ENCODE data around the gene ARL14EPL. TPM values are rescaled to one million over a fixed set of nuclear protein-coding genes. Genes with fewer than 3 reads are reported as not detected.
A peak's percentile ranks its signal among the peaks of the same experiment; 100 is the strongest.
"Not testable (repeated sequence)": the region's sequence is repeated elsewhere in the genome, so short reads cannot be mapped to it uniquely, and the experiment has no call there.

ARL14EPL gene
- total RNA-seq, 1 experiment from 2014 or later, result not detected

DNA sequence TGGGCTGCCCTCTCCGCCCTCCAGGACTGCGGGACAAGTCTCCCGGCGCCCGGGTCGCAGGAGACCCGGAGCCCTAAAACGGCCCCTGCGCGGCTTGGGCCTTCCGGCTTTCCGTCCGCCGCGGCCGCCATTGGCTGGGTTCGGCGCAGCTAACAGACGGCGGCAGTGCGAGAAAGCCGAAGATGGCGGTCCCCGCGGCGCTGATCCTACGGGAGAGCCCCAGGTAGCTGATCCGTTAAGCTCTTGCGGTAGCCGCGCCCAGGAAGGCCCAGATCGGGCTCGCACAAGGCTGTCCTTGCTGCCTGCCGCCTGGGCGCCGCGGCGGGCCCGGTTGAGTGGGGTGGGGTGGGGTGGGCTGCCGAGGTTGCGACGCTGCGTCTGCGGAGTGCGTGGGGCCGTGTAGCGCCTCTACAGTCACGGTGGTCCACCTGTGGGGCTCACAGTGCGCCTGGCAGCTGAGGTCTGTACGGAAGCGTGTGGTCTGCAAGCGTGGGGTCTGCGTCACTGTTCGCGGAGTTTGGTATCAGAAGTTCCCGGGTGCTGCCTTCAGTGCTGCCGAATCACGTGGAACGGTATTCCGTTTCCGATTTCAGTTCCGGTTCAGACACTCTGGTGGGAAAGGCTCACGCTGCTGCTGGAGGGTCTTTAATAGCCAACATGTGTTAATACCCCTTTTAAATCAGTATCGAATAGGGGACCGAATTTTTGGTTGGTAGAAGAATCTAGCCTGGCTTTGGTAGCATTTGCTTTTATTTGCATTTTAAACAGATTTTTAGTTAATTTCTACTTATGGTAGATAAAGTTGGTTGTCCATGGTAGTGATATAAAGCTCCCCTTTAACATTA, 52.8 kb downstream of the ARL14EPL start, which contains the start of gene COMMD10:
COMMD10 (plus strand) TSS at position 155 of the 845 bp plus-strand sequence.
- Mint-ChIP-seq H3K4me3 (peak within 1 kb of the TSS; percentile 87), H3K27ac (peak within 1 kb of the TSS; percentile 92), H3K4me1 (peaks cover 19% of the 10 kb centered on the region), H3K27me3 (ENCODE audit: low read depth) (no peaks in the 10 kb centered on the region), H3K36me3 (peaks cover 5% of the 10 kb centered on the region; the same call in 1 of the 2 replicates), H3K9me3 (no peaks in the 10 kb centered on the region)
- ATAC-seq, result peak; percentile 76
- ChIA-PET CTCF (no interaction called here), POLR2A (no interaction called here)
- peak; percentile 82 for DNase-seq (ENCODE audit: low spot score)
- TF ChIP-seq ATF1 (CRISPR knock-in tag; IDR thresholded peaks at IDR 0.05), result 0 out of 2 replicates have a peak, but pooled peaks have one; percentile 52
- 0 out of 2 replicates have a peak, but pooled peaks have one; percentile 18 for TF ChIP-seq CREB1 (CRISPR knock-in tag; IDR thresholded peaks at IDR 0.05)
- TF ChIP-seq SMAD3 (CRISPR knock-in tag; IDR thresholded peaks at IDR 0.05; ENCODE audit: borderline replicate concordance), result peak; percentile 81; the same call in 1 of the 2 replicates
- TF ChIP-seq, protein P1, sequence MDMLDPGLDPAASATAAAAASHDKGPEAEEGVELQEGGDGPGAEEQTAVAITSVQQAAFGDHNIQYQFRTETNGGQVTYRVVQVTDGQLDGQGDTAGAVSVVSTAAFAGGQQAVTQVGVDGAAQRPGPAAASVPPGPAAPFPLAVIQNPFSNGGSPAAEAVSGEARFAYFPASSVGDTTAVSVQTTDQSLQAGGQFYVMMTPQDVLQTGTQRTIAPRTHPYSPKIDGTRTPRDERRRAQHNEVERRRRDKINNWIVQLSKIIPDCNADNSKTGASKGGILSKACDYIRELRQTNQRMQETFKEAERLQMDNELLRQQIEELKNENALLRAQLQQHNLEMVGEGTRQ (CRISPR knock-in tag; IDR thresholded peaks at IDR 0.05), result peak; percentile 87
- TF ChIP-seq, protein P2, sequence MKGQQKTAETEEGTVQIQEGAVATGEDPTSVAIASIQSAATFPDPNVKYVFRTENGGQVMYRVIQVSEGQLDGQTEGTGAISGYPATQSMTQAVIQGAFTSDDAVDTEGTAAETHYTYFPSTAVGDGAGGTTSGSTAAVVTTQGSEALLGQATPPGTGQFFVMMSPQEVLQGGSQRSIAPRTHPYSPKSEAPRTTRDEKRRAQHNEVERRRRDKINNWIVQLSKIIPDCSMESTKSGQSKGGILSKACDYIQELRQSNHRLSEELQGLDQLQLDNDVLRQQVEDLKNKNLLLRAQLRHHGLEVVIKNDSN (CRISPR knock-in tag; IDR thresholded peaks at IDR 0.05), result peak; percentile 83
- peak; percentile 91 for TF ChIP-seq KAT7 (CRISPR knock-in tag; IDR thresholded peaks at IDR 0.05; ENCODE audit: borderline replicate concordance)
- 0 out of 2 replicates have a peak, but pooled peaks have one; percentile 53 for TF ChIP-seq FOXP1 (CRISPR knock-in tag; IDR thresholded peaks at IDR 0.05; ENCODE audit: borderline replicate concordance)
- TF ChIP-seq ESRRA (CRISPR knock-in tag; IDR thresholded peaks at IDR 0.05; ENCODE audit: borderline replicate concordance), result peak; percentile 67; the same call in 1 of the 2 replicates
- peak; percentile 55; the same call in 1 of the 2 replicates for TF ChIP-seq FOXK1 (CRISPR knock-in tag; IDR thresholded peaks at IDR 0.05)
- TF ChIP-seq, protein P3, sequence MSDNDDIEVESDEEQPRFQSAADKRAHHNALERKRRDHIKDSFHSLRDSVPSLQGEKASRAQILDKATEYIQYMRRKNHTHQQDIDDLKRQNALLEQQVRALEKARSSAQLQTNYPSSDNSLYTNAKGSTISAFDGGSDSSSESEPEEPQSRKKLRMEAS (CRISPR knock-in tag; IDR thresholded peaks at IDR 0.05), result peak; percentile 85; the same call in 1 of the 2 replicates
- peak; percentile 2; the same call in 1 of the 2 replicates for TF ChIP-seq MYBL2 (CRISPR knock-in tag; IDR thresholded peaks at IDR 0.05)
- TF ChIP-seq TP53 (CRISPR knock-in tag; IDR thresholded peaks at IDR 0.05), result no peak
- TF ChIP-seq, protein P4, sequence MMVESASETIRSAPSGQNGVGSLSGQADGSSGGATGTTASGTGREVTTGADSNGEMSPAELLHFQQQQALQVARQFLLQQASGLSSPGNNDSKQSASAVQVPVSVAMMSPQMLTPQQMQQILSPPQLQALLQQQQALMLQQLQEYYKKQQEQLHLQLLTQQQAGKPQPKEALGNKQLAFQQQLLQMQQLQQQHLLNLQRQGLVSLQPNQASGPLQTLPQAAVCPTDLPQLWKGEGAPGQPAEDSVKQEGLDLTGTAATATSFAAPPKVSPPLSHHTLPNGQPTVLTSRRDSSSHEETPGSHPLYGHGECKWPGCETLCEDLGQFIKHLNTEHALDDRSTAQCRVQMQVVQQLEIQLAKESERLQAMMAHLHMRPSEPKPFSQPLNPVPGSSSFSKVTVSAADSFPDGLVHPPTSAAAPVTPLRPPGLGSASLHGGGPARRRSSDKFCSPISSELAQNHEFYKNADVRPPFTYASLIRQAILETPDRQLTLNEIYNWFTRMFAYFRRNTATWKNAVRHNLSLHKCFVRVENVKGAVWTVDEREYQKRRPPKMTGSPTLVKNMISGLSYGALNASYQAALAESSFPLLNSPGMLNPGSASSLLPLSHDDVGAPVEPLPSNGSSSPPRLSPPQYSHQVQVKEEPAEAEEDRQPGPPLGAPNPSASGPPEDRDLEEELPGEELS (CRISPR knock-in tag; IDR thresholded peaks at IDR 0.05), result no peak
- peak; percentile 46; the same call in 1 of the 2 replicates for TF ChIP-seq CREM (CRISPR knock-in tag; IDR thresholded peaks at IDR 0.05)
- TF ChIP-seq ZNF138 (CRISPR knock-in tag; conservative IDR thresholded peaks at IDR 0.05), result no peak
- TF ChIP-seq OVOL2 (CRISPR knock-in tag; IDR thresholded peaks at IDR 0.05; ENCODE audit: borderline replicate concordance), result no peak
- TF ChIP-seq, protein P5, sequence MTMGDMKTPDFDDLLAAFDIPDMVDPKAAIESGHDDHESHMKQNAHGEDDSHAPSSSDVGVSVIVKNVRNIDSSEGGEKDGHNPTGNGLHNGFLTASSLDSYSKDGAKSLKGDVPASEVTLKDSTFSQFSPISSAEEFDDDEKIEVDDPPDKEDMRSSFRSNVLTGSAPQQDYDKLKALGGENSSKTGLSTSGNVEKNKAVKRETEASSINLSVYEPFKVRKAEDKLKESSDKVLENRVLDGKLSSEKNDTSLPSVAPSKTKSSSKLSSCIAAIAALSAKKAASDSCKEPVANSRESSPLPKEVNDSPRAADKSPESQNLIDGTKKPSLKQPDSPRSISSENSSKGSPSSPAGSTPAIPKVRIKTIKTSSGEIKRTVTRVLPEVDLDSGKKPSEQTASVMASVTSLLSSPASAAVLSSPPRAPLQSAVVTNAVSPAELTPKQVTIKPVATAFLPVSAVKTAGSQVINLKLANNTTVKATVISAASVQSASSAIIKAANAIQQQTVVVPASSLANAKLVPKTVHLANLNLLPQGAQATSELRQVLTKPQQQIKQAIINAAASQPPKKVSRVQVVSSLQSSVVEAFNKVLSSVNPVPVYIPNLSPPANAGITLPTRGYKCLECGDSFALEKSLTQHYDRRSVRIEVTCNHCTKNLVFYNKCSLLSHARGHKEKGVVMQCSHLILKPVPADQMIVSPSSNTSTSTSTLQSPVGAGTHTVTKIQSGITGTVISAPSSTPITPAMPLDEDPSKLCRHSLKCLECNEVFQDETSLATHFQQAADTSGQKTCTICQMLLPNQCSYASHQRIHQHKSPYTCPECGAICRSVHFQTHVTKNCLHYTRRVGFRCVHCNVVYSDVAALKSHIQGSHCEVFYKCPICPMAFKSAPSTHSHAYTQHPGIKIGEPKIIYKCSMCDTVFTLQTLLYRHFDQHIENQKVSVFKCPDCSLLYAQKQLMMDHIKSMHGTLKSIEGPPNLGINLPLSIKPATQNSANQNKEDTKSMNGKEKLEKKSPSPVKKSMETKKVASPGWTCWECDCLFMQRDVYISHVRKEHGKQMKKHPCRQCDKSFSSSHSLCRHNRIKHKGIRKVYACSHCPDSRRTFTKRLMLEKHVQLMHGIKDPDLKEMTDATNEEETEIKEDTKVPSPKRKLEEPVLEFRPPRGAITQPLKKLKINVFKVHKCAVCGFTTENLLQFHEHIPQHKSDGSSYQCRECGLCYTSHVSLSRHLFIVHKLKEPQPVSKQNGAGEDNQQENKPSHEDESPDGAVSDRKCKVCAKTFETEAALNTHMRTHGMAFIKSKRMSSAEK (CRISPR knock-in tag; IDR thresholded peaks at IDR 0.05; ENCODE audit: borderline replicate concordance), result no peak
- TF ChIP-seq, protein P6, sequence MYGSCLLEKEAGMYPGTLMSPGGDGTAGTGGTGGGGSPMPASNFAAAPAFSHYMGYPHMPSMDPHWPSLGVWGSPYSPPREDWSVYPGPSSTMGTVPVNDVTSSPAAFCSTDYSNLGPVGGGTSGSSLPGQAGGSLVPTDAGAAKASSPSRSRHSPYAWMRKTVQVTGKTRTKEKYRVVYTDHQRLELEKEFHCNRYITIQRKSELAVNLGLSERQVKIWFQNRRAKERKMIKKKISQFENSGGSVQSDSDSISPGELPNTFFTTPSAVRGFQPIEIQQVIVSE (CRISPR knock-in tag; IDR thresholded peaks at IDR 0.05; ENCODE audit: borderline replicate concordance), result no peak
- TF ChIP-seq GABPB1 (CRISPR knock-in tag; IDR thresholded peaks at IDR 0.05), result 0 out of 2 replicates have a peak, but pooled peaks have one; percentile 10
- TF ChIP-seq SP1 (CRISPR knock-in tag; conservative IDR thresholded peaks at IDR 0.05), result 0 out of 2 replicates have a peak, but pooled peaks have one; percentile 45
- TF ChIP-seq TEAD1 (CRISPR knock-in tag; IDR thresholded peaks at IDR 0.05), result 0 out of 2 replicates have a peak, but pooled peaks have one; percentile 41

DNA sequence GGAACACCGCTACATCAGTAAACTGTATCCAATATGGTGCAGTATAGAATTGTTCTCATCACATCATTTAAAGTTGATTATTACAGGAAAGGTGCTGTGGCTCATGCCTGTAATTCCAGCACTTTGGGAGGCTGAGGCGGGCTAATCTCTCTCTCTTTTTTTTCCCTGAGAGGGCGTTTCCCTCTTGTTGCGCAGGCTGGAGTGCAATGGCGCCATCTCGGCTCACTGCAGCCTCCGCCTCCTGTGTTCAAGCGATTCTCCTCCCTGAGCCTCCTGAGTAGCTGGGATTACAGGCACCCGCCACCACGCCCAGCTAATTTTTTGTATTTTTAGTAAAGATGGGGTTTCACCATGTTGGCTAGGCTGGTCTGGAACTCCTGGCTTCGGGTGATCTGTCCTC, 54.0 kb downstream of the ARL14EPL start:
- POLR2A ChIA-PET, result not testable (repeated sequence)

More for the DNA sequence above, 54.0 kb downstream of the ARL14EPL start:
- ATAC-seq; H3K27me3 Mint-ChIP-seq (ENCODE audit: low read depth); DNase-seq (ENCODE audit: low spot score); H3K27ac Mint-ChIP-seq; CTCF ChIA-PET; H3K9me3 Mint-ChIP-seq; H3K36me3 Mint-ChIP-seq: not testable (repeated sequence)
- Mint-ChIP-seq H3K4me1 (peaks cover 19% of the 10 kb centered on the region), H3K4me3 (peak overlapping the region; percentile 87)
